T-helper 1 cell treated with Interleukin-12 subunit alpha and Interleukin-12 subunit beta and Interleukin-4 antibody, amounts not matched to agents 30 μg/mL and 1 μg/mL, for 36 hours (primary cell): Measurements from ENCODE around the gene CDK9.

Source experiments
- H3K27ac Mint-ChIP-seq: one replicate; pipeline ENCODE4 v1.8.0; 2021; ENCODE audit warnings: mild to moderate bottlenecking, mixed read lengths
- H3K27me3 Mint-ChIP-seq: one replicate; pipeline ENCODE4 v1.8.0; 2021; ENCODE audit warnings: low read depth, mixed read lengths
- H3K36me3 Mint-ChIP-seq: one replicate; pipeline ENCODE4 v1.8.0; 2021; ENCODE audit warnings: low read depth, mixed read lengths
- H3K4me1 Mint-ChIP-seq: one replicate; pipeline ENCODE4 v1.8.0; 2021; ENCODE audit warnings: low read depth, mixed read lengths
- H3K4me3 Mint-ChIP-seq: one replicate; pipeline ENCODE4 v1.8.0; 2021; ENCODE audit warnings: mild to moderate bottlenecking, moderate library complexity, mixed read lengths
- H3K9me3 Mint-ChIP-seq: one replicate; pipeline ENCODE4 v1.8.0; 2021; ENCODE audit warnings: mixed read lengths

CDK9 gene

GRCh38 chr9:127781806-127782205 is 4.0 kb upstream of the CDK9 start:
- peak overlapping the region; percentile 71 for H3K27ac Mint-ChIP-seq
- H3K4me1 Mint-ChIP-seq, result peaks cover 51% of the 10 kb centered on the region
- H3K9me3 Mint-ChIP-seq, result no peaks in the 10 kb centered on the region
- H3K27me3 Mint-ChIP-seq, result no peaks in the 10 kb centered on the region
- peak overlapping the region; percentile 17 for H3K4me3 Mint-ChIP-seq
- peaks cover 14% of the 10 kb centered on the region for H3K36me3 Mint-ChIP-seq

GRCh38 chr9:127783111-127784008 is 2.5 kb upstream of the CDK9 start:
- H3K27ac Mint-ChIP-seq, result peak overlapping the region; percentile 97
- no peaks in the 10 kb centered on the region for H3K27me3 Mint-ChIP-seq
- H3K36me3 Mint-ChIP-seq, result peaks cover 20% of the 10 kb centered on the region
- peak overlapping the region; percentile 79 for H3K4me3 Mint-ChIP-seq
- H3K4me1 Mint-ChIP-seq, result peaks cover 53% of the 10 kb centered on the region
- H3K9me3 Mint-ChIP-seq, result no peaks in the 10 kb centered on the region

- H3K36me3 Mint-ChIP-seq, result peaks cover 32% of the 10 kb centered on the region
- no peaks in the 10 kb centered on the region for H3K9me3 Mint-ChIP-seq
- H3K4me1 Mint-ChIP-seq, result peaks cover 49% of the 10 kb centered on the region
Observed at GRCh38 chr9:127785023-127785932, 556 bp upstream of the CDK9 start.

GRCh38 chr9:127786773-127787104 is 905 bp downstream of the CDK9 start:
- H3K36me3 Mint-ChIP-seq, result peaks cover 40% of the 10 kb centered on the region
- H3K27ac Mint-ChIP-seq, result peak overlapping the region; percentile 84
- no peaks in the 10 kb centered on the region for H3K9me3 Mint-ChIP-seq
- H3K4me1 Mint-ChIP-seq, result peaks cover 47% of the 10 kb centered on the region
- H3K4me3 Mint-ChIP-seq, result peak overlapping the region; percentile 97
- H3K27me3 Mint-ChIP-seq, result no peaks in the 10 kb centered on the region

More at GRCh38 chr9:127785023-127785932, 556 bp upstream of the CDK9 start:
- peak overlapping the region; percentile 97 for H3K4me3 Mint-ChIP-seq
- no peaks in the 10 kb centered on the region for H3K27me3 Mint-ChIP-seq
- H3K27ac Mint-ChIP-seq, result peak overlapping the region; percentile 97

- H3K27ac Mint-ChIP-seq, result no peak overlapping the region
- no peak overlapping the region for H3K4me3 Mint-ChIP-seq
- H3K4me1 Mint-ChIP-seq, result peaks cover 38% of the 10 kb centered on the region
- H3K36me3 Mint-ChIP-seq, result peaks cover 40% of the 10 kb centered on the region
- H3K9me3 Mint-ChIP-seq, result no peaks in the 10 kb centered on the region
- no peaks in the 10 kb centered on the region for H3K27me3 Mint-ChIP-seq
Observed at GRCh38 chr9:127788337-127789011, 2.6 kb downstream of the CDK9 start.

- Mint-ChIP-seq H3K36me3 (peaks cover 40% of the 10 kb centered on the region), H3K4me1 (peaks cover 31% of the 10 kb centered on the region), H3K27me3 (no peaks in the 10 kb centered on the region), H3K27ac (no peak overlapping the region), H3K4me3 (no peak overlapping the region), H3K9me3 (no peaks in the 10 kb centered on the region)
Observed at GRCh38 chr9:127789179-127789578, 3.3 kb downstream of the CDK9 start.

GRCh38 chr9:127790094-127790855 is 4.4 kb downstream of the CDK9 start:
- Mint-ChIP-seq H3K27me3 (no peaks in the 10 kb centered on the region), H3K36me3 (peaks cover 40% of the 10 kb centered on the region), H3K4me3 (no peak overlapping the region)

GRCh38 chr9:127791085-127791484 is 5.3 kb downstream of the CDK9 start:
- Mint-ChIP-seq H3K36me3 (peaks cover 40% of the 10 kb centered on the region), H3K4me3 (no peak overlapping the region), H3K9me3 (no peaks in the 10 kb centered on the region), H3K27ac (no peak overlapping the region), H3K27me3 (no peaks in the 10 kb centered on the region), H3K4me1 (peaks cover 29% of the 10 kb centered on the region)

More at GRCh38 chr9:127790094-127790855, 4.4 kb downstream of the CDK9 start:
- H3K27ac Mint-ChIP-seq, result no peak overlapping the region
- no peaks in the 10 kb centered on the region for H3K9me3 Mint-ChIP-seq
- peaks cover 27% of the 10 kb centered on the region for H3K4me1 Mint-ChIP-seq

- Mint-ChIP-seq H3K27me3 (no peaks in the 10 kb centered on the region), H3K36me3 (peaks cover 36% of the 10 kb centered on the region), H3K4me1 (peaks cover 33% of the 10 kb centered on the region), H3K9me3 (no peaks in the 10 kb centered on the region), H3K4me3 (no peak overlapping the region), H3K27ac (no peak overlapping the region)
Observed at GRCh38 chr9:127792417-127793031, 6.7 kb downstream of the CDK9 start.

- peaks cover 31% of the 10 kb centered on the region for H3K36me3 Mint-ChIP-seq
- peaks cover 29% of the 10 kb centered on the region for H3K4me1 Mint-ChIP-seq
- no peak overlapping the region for H3K27ac Mint-ChIP-seq
- H3K4me3 Mint-ChIP-seq, result no peak overlapping the region
- no peaks in the 10 kb centered on the region for H3K27me3 Mint-ChIP-seq
- no peaks in the 10 kb centered on the region for H3K9me3 Mint-ChIP-seq
Observed at GRCh38 chr9:127793093-127793708, 7.4 kb downstream of the CDK9 start.

GRCh38 chr9:127794001-127794791 is 8.4 kb downstream of the CDK9 start:
- no peak overlapping the region for H3K27ac Mint-ChIP-seq
- no peaks in the 10 kb centered on the region for H3K9me3 Mint-ChIP-seq
- H3K4me3 Mint-ChIP-seq, result no peak overlapping the region
- H3K36me3 Mint-ChIP-seq, result peaks cover 23% of the 10 kb centered on the region
- no peaks in the 10 kb centered on the region for H3K27me3 Mint-ChIP-seq
- peaks cover 25% of the 10 kb centered on the region for H3K4me1 Mint-ChIP-seq

GRCh38 chr9:127796225-127796813 is 10.5 kb downstream of the CDK9 start:
- H3K27ac Mint-ChIP-seq, result peak overlapping the region; percentile 76
- peak overlapping the region; percentile 79 for H3K4me3 Mint-ChIP-seq
- H3K9me3 Mint-ChIP-seq, result no peaks in the 10 kb centered on the region
- no peaks in the 10 kb centered on the region for H3K27me3 Mint-ChIP-seq
- H3K36me3 Mint-ChIP-seq, result peaks cover 8% of the 10 kb centered on the region
- H3K4me1 Mint-ChIP-seq, result peaks cover 20% of the 10 kb centered on the region
